Ovary (tissue), 3 donors: ENCODE results near the gene ETS1.

Source experiments
- POLR2A ChIP-seq: fragments of 450-650 bp; IDR thresholded peaks from one replicate; pipeline ENCODE4 v1.6.1; 2017; ENCODE audit warnings: antibody characterized with exemption, mild to moderate bottlenecking, moderate library complexity
- TF ChIP-seq, protein P1 (sequence below), 3 donors: fragments of 450-650 bp in 2 of 3; fragments of 200-600 bp in 1 of 3; IDR thresholded peaks; one replicate each; pipeline versions ENCODE4 v1.5.1 to v1.8.0; 2016 to 2022; ENCODE audit warnings: antibody characterized with exemption in 3 of 3, mild to moderate bottlenecking in 1 of 3
- donor health status: DM: no; HTN: no; CAD: no.

DNA sequence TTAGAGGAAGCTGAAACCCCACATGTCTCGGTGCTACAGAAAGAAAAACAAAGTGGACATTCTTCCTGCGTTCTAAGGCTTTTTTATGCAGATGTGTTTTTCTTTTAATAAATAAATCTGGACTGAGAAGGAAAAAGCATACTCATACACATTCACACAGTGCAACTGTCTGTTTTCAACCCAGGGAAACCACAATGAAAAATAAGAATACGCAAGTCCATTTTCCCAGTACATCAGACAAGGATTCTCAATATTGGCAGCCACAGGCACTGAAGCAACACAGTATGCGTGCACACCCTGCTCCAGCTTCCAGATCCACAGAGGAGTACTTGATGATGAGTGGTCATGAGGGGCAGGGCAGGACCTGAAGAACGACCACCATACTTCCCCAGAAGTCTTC is 86.9 kb downstream of the ETS1 start:
- TF ChIP-seq, protein P1, sequence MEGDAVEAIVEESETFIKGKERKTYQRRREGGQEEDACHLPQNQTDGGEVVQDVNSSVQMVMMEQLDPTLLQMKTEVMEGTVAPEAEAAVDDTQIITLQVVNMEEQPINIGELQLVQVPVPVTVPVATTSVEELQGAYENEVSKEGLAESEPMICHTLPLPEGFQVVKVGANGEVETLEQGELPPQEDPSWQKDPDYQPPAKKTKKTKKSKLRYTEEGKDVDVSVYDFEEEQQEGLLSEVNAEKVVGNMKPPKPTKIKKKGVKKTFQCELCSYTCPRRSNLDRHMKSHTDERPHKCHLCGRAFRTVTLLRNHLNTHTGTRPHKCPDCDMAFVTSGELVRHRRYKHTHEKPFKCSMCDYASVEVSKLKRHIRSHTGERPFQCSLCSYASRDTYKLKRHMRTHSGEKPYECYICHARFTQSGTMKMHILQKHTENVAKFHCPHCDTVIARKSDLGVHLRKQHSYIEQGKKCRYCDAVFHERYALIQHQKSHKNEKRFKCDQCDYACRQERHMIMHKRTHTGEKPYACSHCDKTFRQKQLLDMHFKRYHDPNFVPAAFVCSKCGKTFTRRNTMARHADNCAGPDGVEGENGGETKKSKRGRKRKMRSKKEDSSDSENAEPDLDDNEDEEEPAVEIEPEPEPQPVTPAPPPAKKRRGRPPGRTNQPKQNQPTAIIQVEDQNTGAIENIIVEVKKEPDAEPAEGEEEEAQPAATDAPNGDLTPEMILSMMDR (IDR thresholded peaks at IDR 0.05), result no peak
- TF ChIP-seq POLR2A, result no peak
